Activated naive CD4-positive, alpha-beta T cell treated with anti-CD3 and anti-CD28 coated beads for 36 hours (primary cell): ENCODE measurements around the gene RUNX1. TPM values are rescaled to one million over a fixed set of nuclear protein-coding genes. Genes with fewer than 3 reads are reported as not detected.
A peak's percentile ranks its signal among the peaks of the same experiment; 100 is the strongest.

ENCODE experiments used
- CTCF ChIA-PET: fragments of 350-600 bp; sonication (Branson Sonifier 250); formaldehyde crosslinking; loops from one replicate; lab custom pipeline; 2021; ENCODE audit warnings: antibody characterized with exemption; lab: Charles Lee
- DNase-seq: peaks from one replicate; pipeline ENCODE4 v3.0.0-alpha.2; 2020
- H3K27ac Mint-ChIP-seq: one replicate; pipeline ENCODE4 v1.8.0; 2021; ENCODE audit warnings: mild to moderate bottlenecking, mixed read lengths
- H3K27me3 Mint-ChIP-seq: one replicate; pipeline ENCODE4 v1.8.0; 2021; ENCODE audit warnings: low read depth, mixed read lengths
- H3K36me3 Mint-ChIP-seq: one replicate; pipeline ENCODE4 v1.8.0; 2021; ENCODE audit warnings: low read depth, mixed read lengths
- H3K4me1 Mint-ChIP-seq: one replicate; pipeline ENCODE4 v1.8.0; 2021; ENCODE audit warnings: low read depth, mixed read lengths
- H3K4me3 Mint-ChIP-seq: one replicate; pipeline ENCODE4 v1.8.0; 2021; ENCODE audit warnings: mild to moderate bottlenecking, moderate library complexity, mixed read lengths
- H3K9me3 Mint-ChIP-seq: one replicate; pipeline ENCODE4 v1.8.0; 2021; ENCODE audit warnings: mixed read lengths
- intact Hi-C: fragments of 100-400 bp; cut with micrococcal nuclease; formaldehyde crosslinking; loops from one replicate; pipeline ENCODE4 v1.15.1; 2023
- total RNA-seq, 2 experiments: library from RNA; stranded (reverse); gene quantifications; one replicate each; pipeline ENCODE4 v1.2.3, GENCODE V29; 2021

The RUNX1 gene
- total RNA-seq, 2 experiments from 2014 or later: 36.9 to 41.0 TPM

DNA sequence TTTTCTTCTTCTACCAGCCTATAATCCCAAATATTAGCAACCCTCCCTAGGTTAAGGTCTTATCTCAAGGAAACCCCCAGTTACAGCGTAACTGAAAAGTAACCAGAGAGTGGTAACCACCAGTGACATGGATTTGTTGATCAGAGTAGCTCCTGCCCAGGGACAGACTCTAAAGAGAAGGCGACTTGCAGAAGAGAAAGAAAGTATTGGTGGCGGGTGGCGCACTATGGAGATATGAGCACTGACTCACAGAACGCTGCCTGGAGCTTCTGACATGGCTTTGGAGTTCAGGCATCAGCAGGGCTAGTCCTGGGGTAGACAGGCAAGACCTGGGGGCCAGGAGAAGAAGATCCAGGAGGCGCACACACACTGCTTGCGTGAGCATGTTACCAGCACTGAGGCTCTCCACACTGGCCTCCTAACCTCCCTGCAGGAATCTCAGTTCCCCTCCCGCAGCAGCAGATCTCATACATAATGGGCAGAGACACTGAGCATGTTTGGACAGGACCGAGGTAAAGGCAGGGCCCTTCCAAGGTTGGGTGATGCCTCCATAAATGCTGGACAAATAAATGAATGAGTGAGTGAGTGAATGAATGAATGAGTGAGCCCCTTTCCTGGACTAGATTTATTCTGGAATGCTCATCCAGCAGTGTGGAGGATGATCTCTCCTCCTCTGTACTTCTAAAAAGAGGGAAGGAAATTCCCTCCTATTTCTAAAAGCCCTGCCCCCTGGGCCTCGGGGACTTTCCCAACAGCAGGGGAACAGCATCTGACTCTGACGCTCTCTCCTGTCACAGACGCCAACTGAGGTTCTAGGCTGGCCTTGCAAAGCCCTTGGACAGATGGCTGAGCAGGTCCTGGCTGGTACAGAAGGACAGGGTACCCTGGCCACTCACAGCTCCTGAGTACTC lies 204.8 kb downstream of the RUNX1 start:
- H3K27me3 Mint-ChIP-seq: no peaks in the 10 kb centered on the region
- peaks cover 49% of the 10 kb centered on the region for H3K4me1 Mint-ChIP-seq
- no peaks in the 10 kb centered on the region for H3K9me3 Mint-ChIP-seq
- peak overlapping the region; percentile 77 for H3K27ac Mint-ChIP-seq
- peaks cover 41% of the 10 kb centered on the region for H3K36me3 Mint-ChIP-seq
- DNase-seq: peak; percentile 42
- no peak overlapping the region for H3K4me3 Mint-ChIP-seq
- intact Hi-C loops: loop anchor here (2.0 kb wide), 1 partner anchor 37 kb away; no protein-coding TSS in a partner anchor
- CTCF ChIA-PET: no interaction called here

DNA sequence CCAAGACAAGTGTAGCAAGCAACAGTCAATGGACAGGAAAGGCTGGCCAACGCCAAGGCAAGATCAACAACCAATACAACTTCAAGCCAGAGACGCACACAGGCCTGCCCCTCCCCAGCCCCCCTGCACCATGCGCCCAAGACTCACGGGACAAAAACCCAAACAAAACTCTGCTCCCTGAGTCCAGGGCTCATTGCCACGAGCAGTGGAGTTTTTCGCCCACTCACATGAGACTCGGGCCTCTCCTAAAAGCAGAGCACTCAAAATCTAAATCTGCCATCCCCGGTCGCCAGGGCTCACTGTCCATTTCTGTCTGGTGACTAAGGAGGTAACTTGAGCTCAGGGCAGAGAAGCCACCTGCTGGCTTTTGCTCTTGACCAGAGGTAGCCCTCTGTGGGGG lies 205.5 kb downstream of the RUNX1 start:
- CTCF ChIA-PET: no interaction called here
- H3K27ac Mint-ChIP-seq: no peak overlapping the region
- H3K4me1 Mint-ChIP-seq: peaks cover 54% of the 10 kb centered on the region
- intact Hi-C loops: no loop called here
- H3K9me3 Mint-ChIP-seq: no peaks in the 10 kb centered on the region
- H3K27me3 Mint-ChIP-seq: no peaks in the 10 kb centered on the region
- peaks cover 43% of the 10 kb centered on the region for H3K36me3 Mint-ChIP-seq
- no peak overlapping the region for H3K4me3 Mint-ChIP-seq
- DNase-seq: no peak

DNA sequence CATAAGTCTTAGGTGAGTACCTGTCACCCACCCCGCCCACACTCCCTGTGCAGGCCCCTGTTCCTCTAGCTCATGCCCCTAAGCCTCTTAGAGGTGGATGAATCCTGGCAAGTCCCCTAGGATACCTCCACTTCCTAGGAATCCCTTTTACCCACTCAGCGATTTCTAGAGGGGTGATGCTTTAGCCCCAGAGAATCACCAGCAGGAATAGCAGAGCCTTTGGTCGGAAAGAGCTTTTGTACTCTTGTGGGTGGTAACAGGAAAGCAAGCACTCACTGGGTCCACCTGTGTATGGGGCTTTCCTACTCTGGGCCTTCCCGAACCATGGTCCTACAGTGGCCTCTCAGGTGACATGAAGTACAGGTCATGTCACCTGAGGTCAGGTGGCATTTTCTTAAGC lies 207.9 kb downstream of the RUNX1 start:
- Mint-ChIP-seq H3K27ac (no peak overlapping the region), H3K9me3 (no peaks in the 10 kb centered on the region), H3K27me3 (no peaks in the 10 kb centered on the region), H3K36me3 (peaks cover 48% of the 10 kb centered on the region), H3K4me3 (no peak overlapping the region), H3K4me1 (peaks cover 65% of the 10 kb centered on the region)
- intact Hi-C loops: no loop called here
- CTCF ChIA-PET: no interaction called here
- DNase-seq: no peak

DNA sequence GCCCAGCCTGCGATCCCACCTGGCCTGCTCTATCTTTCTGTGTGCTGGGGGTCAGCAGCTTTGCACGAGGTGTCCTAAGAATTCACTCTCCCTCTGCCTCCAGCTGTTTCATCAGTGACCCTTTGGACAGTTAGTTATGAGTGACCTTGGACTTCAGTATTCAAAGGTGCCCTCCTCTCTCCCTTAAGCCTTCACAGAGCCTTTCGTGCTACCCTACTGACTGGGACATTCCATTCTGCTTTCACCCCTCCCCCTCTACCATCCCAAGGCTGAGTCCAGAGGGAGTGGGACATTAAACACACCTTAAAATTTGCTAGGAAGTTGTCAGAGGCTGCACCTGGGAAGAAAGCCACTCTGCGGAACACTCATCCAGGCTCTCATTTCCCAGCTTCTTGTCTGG lies 208.4 kb downstream of the RUNX1 start:
- no peaks in the 10 kb centered on the region for H3K9me3 Mint-ChIP-seq
- intact Hi-C loops: no loop called here
- no peak for DNase-seq
- CTCF ChIA-PET: no interaction called here
- no peak overlapping the region for H3K4me3 Mint-ChIP-seq
- peaks cover 49% of the 10 kb centered on the region for H3K36me3 Mint-ChIP-seq
- H3K4me1 Mint-ChIP-seq: peaks cover 65% of the 10 kb centered on the region
- H3K27ac Mint-ChIP-seq: no peak overlapping the region
- no peaks in the 10 kb centered on the region for H3K27me3 Mint-ChIP-seq

DNA sequence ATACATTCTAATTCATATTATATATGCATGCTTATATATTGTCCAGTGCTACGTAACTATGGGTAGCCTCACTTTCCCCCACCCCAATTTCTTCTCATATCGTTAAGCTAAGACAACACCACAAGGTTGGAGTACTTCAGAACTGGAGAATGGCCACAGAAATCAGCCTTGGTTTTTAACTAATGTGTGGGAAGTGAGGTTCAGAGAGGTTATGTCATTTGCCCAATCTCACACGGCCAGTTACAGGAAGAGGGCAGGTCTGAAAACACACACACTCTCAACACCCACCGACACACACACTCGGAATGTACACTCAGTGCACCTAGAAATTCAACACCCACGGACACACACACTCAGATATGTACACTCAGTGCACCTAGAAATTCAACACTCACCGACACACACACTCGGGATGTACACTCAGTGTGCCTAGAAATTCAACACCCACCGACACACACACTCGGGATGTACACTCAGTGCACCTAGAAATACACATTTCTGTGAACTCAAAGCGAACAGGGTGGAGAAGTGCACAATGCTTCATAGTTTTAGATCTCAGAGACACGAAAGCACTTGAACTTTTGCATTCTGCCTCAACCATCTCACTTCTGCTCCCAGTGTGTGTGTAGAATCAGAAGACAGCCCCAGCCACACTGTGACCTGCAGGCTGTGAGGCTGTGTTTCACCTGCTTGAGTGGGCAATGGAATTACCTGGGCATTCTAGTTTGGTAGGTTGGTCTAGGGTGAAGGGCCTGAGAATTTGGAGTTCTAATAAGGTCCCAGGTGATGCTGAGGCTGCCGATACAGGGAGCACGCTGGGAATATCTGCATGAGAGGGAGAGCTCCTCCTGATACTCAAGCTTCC lies 209.9 kb downstream of the RUNX1 start:
- intact Hi-C loops: no loop called here
- Mint-ChIP-seq H3K36me3 (peaks cover 48% of the 10 kb centered on the region), H3K4me3 (no peak overlapping the region), H3K4me1 (peaks cover 62% of the 10 kb centered on the region), H3K27ac (no peak overlapping the region), H3K27me3 (no peaks in the 10 kb centered on the region), H3K9me3 (no peaks in the 10 kb centered on the region)
- no peak for DNase-seq
- CTCF ChIA-PET: no interaction called here

DNA sequence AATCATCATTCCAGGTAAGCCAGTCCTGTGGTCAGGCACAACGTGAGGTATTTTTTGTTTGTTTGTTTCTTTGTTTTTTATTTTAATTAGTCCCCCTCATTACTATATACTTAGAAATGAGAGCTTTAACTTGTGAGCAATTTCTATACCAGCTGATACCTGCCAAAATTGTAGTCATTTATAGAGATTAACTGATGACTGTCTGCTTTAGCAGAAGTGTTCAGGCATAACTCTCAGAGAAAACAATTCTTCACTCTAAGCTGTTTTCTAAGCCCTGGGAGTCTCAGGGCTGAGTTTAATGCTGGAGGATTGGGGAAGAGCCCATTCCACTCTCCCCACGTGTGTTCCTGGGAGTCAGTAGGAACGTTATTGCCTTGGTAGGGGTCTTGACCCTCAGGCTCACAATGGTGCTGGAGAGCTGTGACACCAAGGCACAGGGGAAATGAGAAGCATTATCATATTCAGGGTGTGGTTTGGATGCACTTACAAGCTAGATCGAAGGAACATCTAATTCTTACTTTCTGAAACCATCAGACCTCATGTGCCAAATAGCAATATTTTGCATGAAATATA lies 212.1 kb downstream of the RUNX1 start:
- no peak for DNase-seq
- H3K4me1 Mint-ChIP-seq: peaks cover 53% of the 10 kb centered on the region
- no peak overlapping the region for H3K27ac Mint-ChIP-seq
- intact Hi-C loops: no loop called here
- CTCF ChIA-PET: interaction anchor here (0.6 kb wide), 2 partner anchors 294 to 1053 kb away, joined by 3 to 4 read pairs; no protein-coding TSS in a partner anchor
- no peaks in the 10 kb centered on the region for H3K9me3 Mint-ChIP-seq
- peaks cover 54% of the 10 kb centered on the region for H3K36me3 Mint-ChIP-seq
- no peak overlapping the region for H3K4me3 Mint-ChIP-seq
- no peaks in the 10 kb centered on the region for H3K27me3 Mint-ChIP-seq

DNA sequence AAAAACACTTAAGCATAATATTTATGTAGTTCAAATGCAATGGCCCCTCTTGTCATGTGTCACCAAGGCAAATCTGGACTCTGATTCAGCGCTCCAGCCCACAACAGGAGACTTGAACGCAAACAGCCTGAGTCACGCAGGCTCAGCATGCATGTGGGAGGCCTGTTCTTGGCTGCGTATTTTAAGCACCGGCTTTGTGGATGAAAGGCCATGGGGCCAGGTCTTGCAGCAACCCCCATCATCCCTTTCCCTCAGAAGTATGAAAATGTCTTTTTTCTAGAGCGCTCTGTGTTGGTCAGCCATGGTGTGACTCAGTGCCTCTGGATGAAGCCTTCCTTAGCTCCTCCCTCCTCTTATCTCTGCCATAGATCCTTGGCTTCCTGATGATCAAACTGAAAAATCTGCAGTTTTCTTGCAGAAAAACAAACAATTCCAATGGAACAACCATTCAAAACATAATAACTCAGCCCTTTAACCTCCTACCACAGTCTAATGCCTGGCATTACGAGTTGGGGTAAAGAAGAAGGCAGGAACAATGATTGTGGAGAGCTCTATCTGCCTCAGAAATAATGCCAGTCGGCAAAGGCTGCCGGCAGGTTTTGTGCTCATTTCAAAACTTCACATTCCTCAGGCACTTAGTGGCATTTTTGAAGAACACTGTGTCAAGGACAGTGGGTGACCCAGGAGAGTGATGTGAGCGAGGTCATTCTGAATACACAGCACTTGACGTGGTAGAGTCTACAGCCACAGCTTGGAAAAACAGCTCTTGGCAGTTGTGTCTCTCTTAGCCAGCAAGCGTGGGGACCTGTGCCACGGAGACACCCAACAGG lies 212.8 kb downstream of the RUNX1 start:
- peak; percentile 57 for DNase-seq
- CTCF ChIA-PET: no interaction called here
- H3K4me3 Mint-ChIP-seq: no peak overlapping the region
- peaks cover 56% of the 10 kb centered on the region for H3K36me3 Mint-ChIP-seq
- no peaks in the 10 kb centered on the region for H3K27me3 Mint-ChIP-seq
- peaks cover 50% of the 10 kb centered on the region for H3K4me1 Mint-ChIP-seq
- intact Hi-C loops: no loop called here
- no peaks in the 10 kb centered on the region for H3K9me3 Mint-ChIP-seq
- peak overlapping the region; percentile 67 for H3K27ac Mint-ChIP-seq

DNA sequence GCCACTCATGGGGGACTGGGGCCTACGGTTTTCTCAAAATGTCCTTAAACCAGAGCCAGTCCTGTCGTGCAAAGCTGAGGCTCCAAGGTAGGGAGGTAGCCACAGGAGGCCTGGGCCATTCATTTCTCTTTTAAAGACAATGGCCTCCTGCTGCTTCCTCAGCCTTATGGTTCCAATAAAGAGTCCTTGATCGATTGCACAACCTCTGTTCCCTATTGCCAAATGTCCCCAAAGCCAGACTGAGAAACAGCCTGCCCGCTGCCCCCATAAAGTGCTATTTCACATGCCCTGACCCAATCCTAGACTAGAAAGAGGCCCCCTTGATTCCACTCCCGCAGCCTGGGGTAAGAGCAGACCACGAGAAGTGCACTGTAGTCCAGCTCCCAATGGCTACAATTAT lies 213.6 kb downstream of the RUNX1 start:
- H3K27me3 Mint-ChIP-seq: no peaks in the 10 kb centered on the region
- no peak for DNase-seq
- peak overlapping the region; percentile 75 for H3K27ac Mint-ChIP-seq
- H3K4me1 Mint-ChIP-seq: peaks cover 45% of the 10 kb centered on the region
- CTCF ChIA-PET: no interaction called here
- H3K9me3 Mint-ChIP-seq: no peaks in the 10 kb centered on the region
- H3K4me3 Mint-ChIP-seq: no peak overlapping the region
- H3K36me3 Mint-ChIP-seq: peaks cover 58% of the 10 kb centered on the region
- intact Hi-C loops: loop anchor here (2.0 kb wide), 1 partner anchor 27 kb away; no protein-coding TSS in a partner anchor

DNA sequence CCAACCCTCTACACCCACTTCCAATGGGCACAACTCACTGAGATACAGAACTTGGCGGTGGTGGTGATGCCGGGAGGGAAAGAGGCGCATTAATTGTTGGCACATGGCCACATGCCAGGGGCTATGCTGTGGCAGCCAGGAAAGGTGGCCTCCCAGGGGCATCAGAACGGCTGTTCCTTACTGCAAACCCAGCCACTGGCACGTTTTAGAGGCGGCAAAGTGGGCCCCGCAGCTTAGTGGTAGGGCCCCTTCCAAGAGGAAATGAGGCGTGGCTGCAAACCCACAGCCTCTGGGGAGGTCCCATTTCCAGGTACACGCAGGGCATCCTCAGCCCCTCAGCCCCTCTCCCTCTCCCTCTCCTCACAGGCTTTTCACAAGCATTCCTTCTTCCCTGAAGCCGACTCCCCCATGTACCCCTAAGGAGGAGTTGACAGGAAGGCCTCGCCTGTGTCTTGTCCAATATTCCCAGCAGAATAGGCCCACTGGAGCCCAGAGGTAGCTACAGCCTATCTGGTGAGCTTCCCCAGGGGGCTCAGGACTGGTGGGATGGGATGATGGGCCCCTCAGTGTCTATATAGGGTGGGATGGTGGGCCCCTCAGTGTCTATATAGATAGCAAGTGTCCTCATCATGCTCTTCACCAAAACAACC lies 214.1 kb downstream of the RUNX1 start:
- peaks cover 41% of the 10 kb centered on the region for H3K4me1 Mint-ChIP-seq
- no peaks in the 10 kb centered on the region for H3K9me3 Mint-ChIP-seq
- no peak overlapping the region for H3K4me3 Mint-ChIP-seq
- no peaks in the 10 kb centered on the region for H3K27me3 Mint-ChIP-seq
- intact Hi-C loops: loop anchor here (2.0 kb wide), 1 partner anchor 26 kb away; no protein-coding TSS in a partner anchor
- H3K36me3 Mint-ChIP-seq: peaks cover 58% of the 10 kb centered on the region
- peak; percentile 65 for DNase-seq
- H3K27ac Mint-ChIP-seq: peak overlapping the region; percentile 75
- CTCF ChIA-PET: interaction anchor here (0.7 kb wide), 1 partner anchor 13 kb away, joined by 3 read pairs; no protein-coding TSS in a partner anchor

DNA sequence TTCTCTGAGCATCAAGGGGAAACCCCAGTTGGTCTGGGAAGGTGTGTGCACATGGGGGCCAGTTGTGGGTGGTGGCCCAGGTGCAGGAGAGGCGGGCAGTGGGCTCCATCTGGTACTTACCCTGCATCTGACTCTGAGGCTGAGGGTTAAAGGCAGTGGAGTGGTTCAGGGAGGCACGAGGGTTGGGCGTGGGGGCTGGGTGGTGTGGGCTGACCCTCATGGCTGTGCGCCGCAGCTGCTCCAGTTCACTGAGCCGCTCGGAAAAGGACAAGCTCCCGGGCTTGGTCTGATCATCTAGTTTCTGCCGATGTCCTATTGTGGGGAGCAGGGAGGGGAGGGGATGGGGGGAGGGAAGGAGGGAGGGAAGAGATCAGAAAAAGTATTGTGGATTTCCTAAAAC lies 214.8 kb downstream of the RUNX1 start:
- no peak for DNase-seq
- intact Hi-C loops: loop anchor here (2.0 kb wide), 1 partner anchor 25 kb away; no protein-coding TSS in a partner anchor
- CTCF ChIA-PET: interaction anchor here (0.7 kb wide), 1 partner anchor 14 kb away, joined by 3 read pairs; no protein-coding TSS in a partner anchor
- H3K9me3 Mint-ChIP-seq: no peaks in the 10 kb centered on the region
- peaks cover 39% of the 10 kb centered on the region for H3K4me1 Mint-ChIP-seq
- no peaks in the 10 kb centered on the region for H3K27me3 Mint-ChIP-seq
- peaks cover 63% of the 10 kb centered on the region for H3K36me3 Mint-ChIP-seq
- H3K4me3 Mint-ChIP-seq: no peak overlapping the region
- H3K27ac Mint-ChIP-seq: no peak overlapping the region

DNA sequence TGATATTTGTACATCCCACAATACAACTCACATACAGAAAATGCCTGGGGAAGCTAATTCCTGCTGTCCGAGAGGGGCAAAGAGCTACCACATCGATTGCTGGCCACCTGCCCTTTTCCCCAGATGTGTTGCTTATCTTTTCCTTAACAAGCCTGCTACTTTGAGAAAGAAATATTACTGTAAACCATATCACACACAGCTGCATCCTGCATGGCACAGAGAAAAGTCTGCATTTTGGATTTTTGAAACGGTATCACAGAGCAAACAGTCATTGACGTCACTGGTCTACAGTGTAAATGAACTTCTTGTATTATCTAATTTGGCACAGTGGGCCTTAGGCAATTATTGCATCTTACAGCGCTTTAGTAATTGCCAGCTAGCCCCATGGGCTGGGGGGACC lies 215.6 kb downstream of the RUNX1 start:
- H3K4me1 Mint-ChIP-seq: peaks cover 34% of the 10 kb centered on the region
- CTCF ChIA-PET: no interaction called here
- no peaks in the 10 kb centered on the region for H3K27me3 Mint-ChIP-seq
- no peak overlapping the region for H3K4me3 Mint-ChIP-seq
- peaks cover 67% of the 10 kb centered on the region for H3K36me3 Mint-ChIP-seq
- DNase-seq: no peak
- intact Hi-C loops: no loop called here
- H3K27ac Mint-ChIP-seq: peak overlapping the region; percentile 50
- no peaks in the 10 kb centered on the region for H3K9me3 Mint-ChIP-seq
